Right lobe of liver (tissue), 6 donors: ENCODE data around the gene MARK3. TPM values are rescaled to one million over a fixed set of nuclear protein-coding genes. Genes with fewer than 3 reads are reported as not detected.

ENCODE experiments used
- ATAC-seq, 4 donors: fragments of 200-7000 bp; cut with Tn5 transposase; one replicate each; pipeline ENCODE4 v1.9.1; 2020; ENCODE audit warnings: mild to moderate bottlenecking in 4 of 4, moderate library complexity in 4 of 4
- DNase-seq, 3 donors: peaks; one replicate each; pipeline ENCODE4 v3.0.0-alpha.2; 2020
- H3K27ac ChIP-seq, 3 donors: fragments of 200-600 bp; one replicate each; pipeline ENCODE4 v1.8.0; 2022
- H3K27me3 ChIP-seq, 2 donors: fragments of 200-600 bp; one replicate each; pipeline ENCODE4 v1.8.0; 2022
- H3K36me3 ChIP-seq, 4 donors: fragments of 200-600 bp; sonication (generic) in 1 of 4; one replicate each; pipeline versions ENCODE4 v1.5.1 to v1.8.0; 2017 to 2022; ENCODE audit warnings: control low read depth in 1 of 4
- H3K4me1 ChIP-seq, 4 donors: fragments of 200-600 bp; sonication (generic) in 1 of 4; one replicate each; pipeline versions ENCODE4 v1.5.1 to v1.8.0; 2017 to 2022; ENCODE audit warnings: control low read depth in 1 of 4
- H3K4me3 ChIP-seq, 3 donors: fragments of 200-600 bp; one replicate each; pipeline ENCODE4 v1.8.0; 2022
- H3K9me3 ChIP-seq, 4 donors: fragments of 200-600 bp; sonication (generic) in 1 of 4; one replicate each; pipeline versions ENCODE4 v1.5.1 to v1.8.0; 2017 to 2022; ENCODE audit warnings: control low read depth in 1 of 4
- CTCF ChIP-seq, 4 donors: fragments of 200-600 bp in 3 of 4; fragments of 450-650 bp in 1 of 4; IDR thresholded peaks; one replicate each; pipeline versions ENCODE4 v1.5.1 to v1.8.0; 2016 to 2022; ENCODE audit warnings: antibody characterized with exemption in 4 of 4, mild to moderate bottlenecking in 2 of 4
- POLR2A ChIP-seq: fragments of 450-650 bp; IDR thresholded peaks from one replicate; pipeline ENCODE4 v1.6.1; 2017; ENCODE audit warnings: antibody characterized with exemption, mild to moderate bottlenecking
- WGBS: methylation state at CpG from one replicate; pipeline ENCODE4 v1.1.6; 2018; ENCODE audit warnings: low coverage, low lambda C conversion rate; ENCODE audit not compliant: insufficient coverage; ENCODE audit errors: missing lambda C conversion rate; 5-methylcytosine and 5-hydroxymethylcytosine counted together
- intact Hi-C, 2 donors: fragments of 100-400 bp; cut with DNase I; formaldehyde crosslinking; loops; one replicate each; pipeline versions ENCODE4 v1.11.2 to v1.14.1; 2022
- total RNA-seq, 6 experiments: library from RNA; depleted of rRNA in 2 of 6; stranded (reverse); fragments of >200 nt in 2 of 6; fragmentation: NEBNext Ultra II Directional in 3 of 6; extraction: Animal tissue kit (Norgen Biotek cat#: 25700) in 3 of 6; gene quantifications; one replicate each; pipeline versions ENCODE4 v1.1.0 to v1.2.4, GENCODE V29; 2016 to 2023
- donor health status: DM: no; HTN: yes; CAD: no.
- donor health status: DM: no; HTN: no; CAD: no.
- donor health status: DM: no; HTN: no; CAD: no.
- donor health status: DM: no; HTN: yes; CAD: no.
- donor health status: DM: no; HTN: yes; CAD: no.

Gene MARK3
- total RNA-seq, 6 experiments from 2014 or later = 25.5 to 34.3 (median 27.3) TPM

- intact Hi-C loops = no loop called here
- DNase-seq (no peak), ATAC-seq (no peak)
- Histone ChIP-seq H3K9me3 (no peaks in the 10 kb centered on the region), H3K4me1 (peaks cover 0 to 18% (median 0%) of the 10 kb centered on the region in 4 donors), H3K27me3 (no peaks in the 10 kb centered on the region), H3K4me3 (no peak overlapping the region), H3K27ac (no peak overlapping the region), H3K36me3 (no peaks in the 10 kb centered on the region)
- no peak for TF ChIP-seq POLR2A
- no peak for TF ChIP-seq CTCF (IDR thresholded peaks at IDR 0.05)
- 77% methylated on average over 3 of the region's 3 CpGs for WGBS
Observed at GRCh38 chr14:103445806-103446205, 60.6 kb downstream of the MARK3 start.

- no peaks in the 10 kb centered on the region for H3K9me3 ChIP-seq
- ATAC-seq = no peak
Observed at GRCh38 chr14:103448097-103448496, 62.9 kb downstream of the MARK3 start.

GRCh38 chr14:103449634-103450161, 64.5 kb downstream of the MARK3 start:
- H3K9me3 ChIP-seq = no peaks in the 10 kb centered on the region
- H3K4me1 ChIP-seq = peaks cover 0 to 18% (median 0%) of the 10 kb centered on the region in 4 donors
- WGBS = 80% methylated on average over 2 of the region's 2 CpGs
- intact Hi-C loops = no loop called here
- no peak for ATAC-seq
- H3K4me3 ChIP-seq = no peak overlapping the region
- H3K36me3 ChIP-seq = no peaks in the 10 kb centered on the region
- no peak for DNase-seq
- H3K27me3 ChIP-seq = no peaks in the 10 kb centered on the region
- H3K27ac ChIP-seq = no peak overlapping the region
- TF ChIP-seq CTCF (IDR thresholded peaks at IDR 0.05) = no peak
- no peak for TF ChIP-seq POLR2A

More at GRCh38 chr14:103448097-103448496, 62.9 kb downstream of the MARK3 start:
- Histone ChIP-seq H3K4me1 (peaks cover 0 to 18% (median 0%) of the 10 kb centered on the region in 4 donors), H3K27ac (no peak overlapping the region), H3K36me3 (no peaks in the 10 kb centered on the region), H3K27me3 (no peaks in the 10 kb centered on the region), H3K4me3 (no peak overlapping the region)
- intact Hi-C loops = no loop called here
- WGBS = 93% methylated on average over 2 of the region's 2 CpGs
- TF ChIP-seq POLR2A (no peak), CTCF (IDR thresholded peaks at IDR 0.05) (no peak)
- DNase-seq = no peak

- Histone ChIP-seq H3K9me3 (no peaks in the 10 kb centered on the region), H3K36me3 (no peaks in the 10 kb centered on the region), H3K4me3 (no peak overlapping the region), H3K27ac (no peak overlapping the region), H3K4me1 (peaks cover 0 to 18% (median 0%) of the 10 kb centered on the region in 4 donors), H3K27me3 (no peaks in the 10 kb centered on the region)
- WGBS = 62% methylated on average over 2 of the region's 2 CpGs
- TF ChIP-seq CTCF (IDR thresholded peaks at IDR 0.05) = no peak
- TF ChIP-seq POLR2A = no peak
- ATAC-seq = no peak
- no peak for DNase-seq
- intact Hi-C loops = no loop called here
Observed at GRCh38 chr14:103450416-103450815, 65.2 kb downstream of the MARK3 start.

- no peak for TF ChIP-seq POLR2A
- no peak for TF ChIP-seq CTCF (IDR thresholded peaks at IDR 0.05)
- intact Hi-C loops = no loop called here
- ATAC-seq = no peak
Observed at GRCh38 chr14:103451401-103451800, 66.2 kb downstream of the MARK3 start.

More at GRCh38 chr14:103451401-103451800, 66.2 kb downstream of the MARK3 start:
- no peak overlapping the region for H3K27ac ChIP-seq
- H3K4me3 ChIP-seq = no peak overlapping the region
- no peak for DNase-seq
- no peaks in the 10 kb centered on the region for H3K9me3 ChIP-seq
- H3K4me1 ChIP-seq = peaks cover 0 to 16% (median 0%) of the 10 kb centered on the region in 4 donors
- H3K27me3 ChIP-seq = no peaks in the 10 kb centered on the region
- H3K36me3 ChIP-seq = no peaks in the 10 kb centered on the region
